GM23248 (cell line): ENCODE results near the gene GPHN.

Experiments used
- EZH2 ChIP-seq: fragments of 200-600 bp; sonication (generic); IDR thresholded peaks from 2 replicates; pipeline ENCODE4 v1.6.1; 2018; ENCODE audit warnings: antibody characterized with exemption, mild to moderate bottlenecking; ENCODE audit not compliant: insufficient read depth, poor library complexity, severe bottlenecking
- EZH2phosphoT487 ChIP-seq: fragments of 200-600 bp; sonication (generic); IDR thresholded peaks from 2 replicates; pipeline ENCODE4 v1.6.1; 2018; ENCODE audit warnings: antibody characterized with exemption, moderate library complexity, mild to moderate bottlenecking, low read depth; ENCODE audit not compliant: insufficient read depth

DNA sequence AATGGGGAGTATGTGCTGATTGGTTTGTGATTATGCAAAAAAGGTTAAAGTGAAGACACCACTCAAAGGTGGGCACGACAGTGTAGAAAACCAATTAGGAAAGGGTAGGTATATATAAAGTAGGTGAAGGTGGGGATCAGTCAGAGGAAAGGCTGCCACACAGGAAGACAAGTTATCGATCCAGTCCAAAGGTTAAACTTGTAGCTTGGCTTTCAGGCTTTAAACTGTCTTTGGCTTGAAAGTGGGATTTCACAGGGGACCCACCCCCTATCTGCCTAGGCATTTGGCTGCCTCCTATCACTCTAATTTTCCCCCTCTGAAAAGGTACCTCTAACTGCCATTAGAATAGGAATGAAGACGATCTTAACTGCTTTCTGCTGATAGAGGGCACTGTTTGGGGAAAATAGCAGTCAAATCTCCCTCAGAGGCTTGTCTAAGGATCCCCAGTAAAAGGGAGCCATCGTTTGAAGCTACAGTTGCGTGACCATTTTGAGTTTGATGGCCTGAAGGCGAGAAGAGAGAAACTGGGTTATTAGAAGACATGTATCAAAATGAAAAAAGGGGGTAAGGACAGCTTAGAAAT is 250.2 kb downstream of the GPHN start:
- TF ChIP-seq EZH2 (no peak), EZH2phosphoT487 (no peak)
